HG03095 (cell line): ENCODE measurements around the gene CEACAM7.

Experiments used
- ATAC-seq: cut with Tn5 transposase; IDR thresholded peaks from one replicate; pipeline ENCODE4 v1.9.1; 2021; ENCODE audit warnings: moderate library complexity; ENCODE audit not compliant: unreplicated experiment

CEACAM7 gene

DNA sequence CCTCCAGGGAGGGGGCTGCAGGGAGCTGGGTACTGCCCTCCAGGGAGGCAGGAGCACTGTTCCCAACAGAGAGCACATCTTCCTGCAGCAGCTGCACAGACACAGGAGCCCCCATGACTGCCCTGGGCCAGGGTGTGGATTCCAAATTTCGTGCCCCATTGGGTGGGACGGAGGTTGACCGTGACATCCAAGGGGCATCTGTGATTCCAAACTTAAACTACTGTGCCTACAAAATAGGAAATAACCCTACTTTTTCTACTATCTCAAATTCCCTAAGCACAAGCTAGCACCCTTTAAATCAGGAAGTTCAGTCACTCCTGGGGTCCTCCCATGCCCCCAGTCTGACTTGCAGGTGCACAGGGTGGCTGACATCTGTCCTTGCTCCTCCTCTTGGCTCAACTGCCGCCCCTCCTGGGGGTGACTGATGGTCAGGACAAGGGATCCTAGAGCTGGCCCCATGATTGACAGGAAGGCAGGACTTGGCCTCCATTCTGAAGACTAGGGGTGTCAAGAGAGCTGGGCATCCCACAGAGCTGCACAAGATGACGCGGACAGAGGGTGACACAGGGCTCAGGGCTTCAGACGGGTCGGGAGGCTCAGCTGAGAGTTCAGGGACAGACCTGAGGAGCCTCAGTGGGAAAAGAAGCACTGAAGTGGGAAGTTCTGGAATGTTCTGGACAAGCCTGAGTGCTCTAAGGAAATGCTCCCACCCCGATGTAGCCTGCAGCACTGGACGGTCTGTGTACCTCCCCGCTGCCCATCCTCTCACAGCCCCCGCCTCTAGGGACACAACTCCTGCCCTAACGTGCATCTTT, 12.5 kb upstream of the CEACAM7 start:
- ATAC-seq: no peak

- ATAC-seq: no peak
Observed at GRCh38 chr19:41699968-41700323, 11.9 kb upstream of the CEACAM7 start.

DNA sequence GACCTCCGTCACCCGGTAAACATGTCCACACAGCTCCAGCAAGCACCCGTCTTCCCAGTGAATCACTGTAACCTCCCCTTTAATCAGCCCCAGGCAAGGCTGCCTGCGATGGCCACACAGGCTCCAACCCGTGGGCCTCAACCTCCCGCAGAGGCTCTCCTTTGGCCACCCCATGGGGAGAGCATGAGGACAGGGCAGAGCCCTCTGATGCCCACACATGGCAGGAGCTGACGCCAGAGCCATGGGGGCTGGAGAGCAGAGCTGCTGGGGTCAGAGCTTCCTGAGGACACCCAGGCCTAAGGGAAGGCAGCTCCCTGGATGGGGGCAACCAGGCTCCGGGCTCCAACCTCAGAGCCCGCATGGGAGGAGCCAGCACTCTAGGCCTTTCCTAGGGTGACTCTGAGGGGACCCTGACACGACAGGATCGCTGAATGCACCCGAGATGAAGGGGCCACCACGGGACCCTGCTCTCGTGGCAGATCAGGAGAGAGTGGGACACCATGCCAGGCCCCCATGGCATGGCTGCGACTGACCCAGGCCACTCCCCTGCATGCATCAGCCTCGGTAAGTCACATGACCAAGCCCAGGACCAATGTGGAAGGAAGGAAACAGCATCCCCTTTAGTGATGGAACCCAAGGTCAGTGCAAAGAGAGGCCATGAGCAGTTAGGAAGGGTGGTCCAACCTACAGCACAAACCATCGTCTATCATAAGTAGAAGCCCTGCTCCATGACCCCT, 11.3 kb upstream of the CEACAM7 start:
- ATAC-seq: no peak

DNA sequence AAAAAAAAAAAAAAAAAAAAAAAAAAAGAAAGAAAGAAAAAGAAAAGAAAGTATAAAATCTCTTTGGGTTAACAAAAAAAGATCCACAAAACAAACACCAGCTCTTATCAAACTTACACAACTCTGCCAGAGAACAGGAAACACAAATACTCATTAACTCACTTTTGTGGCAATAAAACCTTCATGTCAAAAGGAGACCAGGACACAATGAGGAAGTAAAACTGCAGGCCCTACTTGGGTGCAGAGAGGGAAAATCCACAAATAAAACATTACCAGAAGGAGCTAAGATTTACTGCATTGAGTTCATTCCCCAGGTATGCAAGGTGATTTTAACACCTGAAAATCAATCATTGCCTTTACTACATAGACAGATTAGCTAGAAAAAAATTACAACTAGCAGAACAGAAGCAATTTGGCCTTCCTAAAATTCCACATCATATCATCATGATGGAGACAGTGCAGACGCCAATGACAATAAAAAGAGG, 10.7 kb upstream of the CEACAM7 start:
- no peak for ATAC-seq

- no peak for ATAC-seq
Observed at GRCh38 chr19:41697198-41697855, 9.3 kb upstream of the CEACAM7 start.

DNA sequence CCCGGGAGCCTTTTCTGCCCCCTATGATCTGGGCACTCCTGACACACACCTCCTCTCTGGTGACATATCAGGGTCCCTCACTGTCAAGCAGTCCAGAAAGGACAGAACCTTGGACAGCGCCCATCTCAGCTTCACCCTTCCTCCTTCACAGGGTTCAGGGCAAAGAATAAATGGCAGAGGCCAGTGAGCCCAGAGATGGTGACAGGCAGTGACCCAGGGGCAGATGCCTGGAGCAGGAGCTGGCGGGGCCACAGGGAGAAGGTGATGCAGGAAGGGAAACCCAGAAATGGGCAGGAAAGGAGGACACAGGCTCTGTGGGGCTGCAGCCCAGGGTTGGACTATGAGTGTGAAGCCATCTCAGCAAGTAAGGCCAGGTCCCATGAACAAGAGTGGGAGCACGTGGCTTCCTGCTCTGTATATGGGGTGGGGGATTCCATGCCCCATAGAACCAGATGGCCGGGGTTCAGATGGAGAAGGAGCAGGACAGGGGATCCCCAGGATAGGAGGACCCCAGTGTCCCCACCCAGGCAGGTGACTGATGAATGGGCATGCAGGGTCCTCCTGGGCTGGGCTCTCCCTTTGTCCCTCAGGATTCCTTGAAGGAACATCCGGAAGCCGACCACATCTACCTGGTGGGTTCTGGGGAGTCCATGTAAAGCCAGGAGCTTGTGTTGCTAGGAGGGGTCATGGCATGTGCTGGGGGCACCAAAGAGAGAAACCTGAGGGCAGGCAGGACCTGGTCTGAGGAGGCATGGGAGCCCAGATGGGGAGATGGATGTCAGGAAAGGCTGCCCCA, 8.5 kb upstream of the CEACAM7 start:
- ATAC-seq: no peak

- no peak for ATAC-seq
Observed at GRCh38 chr19:41695745-41696144, 7.7 kb upstream of the CEACAM7 start.

DNA sequence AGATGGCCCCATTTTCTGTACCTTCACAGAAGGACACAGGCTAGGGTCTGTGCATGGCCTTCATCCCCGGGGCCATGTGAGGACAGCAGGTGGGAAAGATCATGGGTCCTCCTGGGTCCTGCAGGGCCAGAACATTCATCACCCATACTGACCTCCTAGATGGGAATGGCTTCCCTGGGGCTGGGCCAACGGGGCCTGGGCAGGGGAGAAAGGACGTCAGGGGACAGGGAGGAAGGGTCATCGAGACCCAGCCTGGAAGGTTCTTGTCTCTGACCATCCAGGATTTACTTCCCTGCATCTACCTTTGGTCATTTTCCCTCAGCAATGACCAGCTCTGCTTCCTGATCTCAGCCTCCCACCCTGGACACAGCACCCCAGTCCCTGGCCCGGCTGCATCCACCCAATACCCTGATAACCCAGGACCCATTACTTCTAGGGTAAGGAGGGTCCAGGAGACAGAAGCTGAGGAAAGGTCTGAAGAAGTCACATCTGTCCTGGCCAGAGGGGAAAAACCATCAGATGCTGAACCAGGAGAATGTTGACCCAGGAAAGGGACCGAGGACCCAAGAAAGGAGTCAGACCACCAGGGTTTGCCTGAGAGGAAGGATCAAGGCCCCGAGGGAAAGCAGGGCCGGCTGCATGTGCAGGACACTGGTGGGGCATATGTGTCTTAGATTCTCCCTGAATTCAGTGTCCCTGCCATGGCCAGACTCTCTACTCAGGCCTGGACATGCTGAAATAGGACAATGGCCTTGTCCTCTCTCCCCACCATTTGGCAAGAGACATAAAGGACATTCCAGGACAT, 7.0 kb upstream of the CEACAM7 start:
- ATAC-seq: no peak

- ATAC-seq: no peak
Observed at GRCh38 chr19:41694196-41694595, 6.1 kb upstream of the CEACAM7 start.

GRCh38 chr19:41691268-41691970, 3.3 kb upstream of the CEACAM7 start:
- ATAC-seq: no peak

- no peak for ATAC-seq
Observed at GRCh38 chr19:41690801-41691065, 2.7 kb upstream of the CEACAM7 start.

DNA sequence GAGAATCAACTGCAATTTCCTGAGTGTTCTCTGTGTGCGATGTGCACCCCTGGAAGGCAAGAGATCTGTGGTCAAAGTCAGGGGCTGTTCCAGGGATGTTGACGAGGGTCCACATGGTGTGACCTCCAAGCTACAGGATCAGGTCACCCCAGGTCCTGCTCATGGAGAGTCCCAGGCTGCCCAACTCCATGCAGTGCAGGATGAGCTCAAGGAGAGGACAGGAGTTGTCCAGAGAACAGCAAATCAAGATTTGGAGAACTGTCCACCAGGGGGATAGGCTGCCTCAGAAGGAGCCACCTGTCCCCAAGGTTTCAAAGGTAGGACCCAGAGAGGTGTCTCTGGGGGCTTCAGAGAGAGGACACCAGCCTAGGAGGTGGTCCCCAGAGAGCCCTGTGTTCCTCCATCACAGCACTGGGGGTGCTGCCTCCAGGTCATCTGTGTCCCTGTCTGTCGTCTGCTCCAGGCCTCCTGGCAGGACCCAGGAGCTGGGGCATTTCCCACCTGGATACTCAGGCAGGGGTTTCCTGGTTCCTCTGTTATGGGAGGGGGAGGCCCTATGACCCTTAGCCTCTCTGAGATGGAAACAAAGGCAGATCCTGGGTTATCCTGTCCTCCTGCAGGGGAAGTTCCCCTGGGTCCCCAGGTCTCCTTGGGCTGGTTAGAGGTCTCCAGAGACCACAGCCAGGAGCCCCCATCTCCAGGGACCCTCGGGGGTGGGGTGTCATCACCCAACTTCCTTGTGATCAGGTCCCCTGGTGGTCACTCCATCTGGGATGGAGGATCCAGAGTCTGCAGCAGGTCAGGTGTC, 2.1 kb upstream of the CEACAM7 start:
- no peak for ATAC-seq

DNA sequence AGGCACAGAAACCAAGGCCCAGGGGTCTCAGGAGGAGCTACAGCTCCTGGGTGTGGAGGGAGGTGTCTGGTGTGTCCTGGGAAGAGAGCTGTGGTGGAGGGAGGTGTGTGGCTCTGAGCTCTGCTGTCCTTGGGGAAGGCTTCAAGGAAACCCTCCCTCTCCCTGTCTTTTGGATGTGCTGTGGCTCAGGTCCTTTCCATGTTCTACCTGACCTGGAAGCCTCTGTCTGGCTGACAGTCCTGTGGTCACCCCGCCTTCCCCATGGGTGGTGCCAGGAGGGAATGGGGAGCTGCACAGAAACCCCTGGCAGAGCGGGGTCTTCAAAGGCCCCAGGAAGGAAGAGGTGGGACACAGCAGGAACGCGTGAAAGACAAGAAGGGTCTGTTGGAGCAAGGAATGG, 617 bp upstream of the CEACAM7 start:
- no peak for ATAC-seq

DNA sequence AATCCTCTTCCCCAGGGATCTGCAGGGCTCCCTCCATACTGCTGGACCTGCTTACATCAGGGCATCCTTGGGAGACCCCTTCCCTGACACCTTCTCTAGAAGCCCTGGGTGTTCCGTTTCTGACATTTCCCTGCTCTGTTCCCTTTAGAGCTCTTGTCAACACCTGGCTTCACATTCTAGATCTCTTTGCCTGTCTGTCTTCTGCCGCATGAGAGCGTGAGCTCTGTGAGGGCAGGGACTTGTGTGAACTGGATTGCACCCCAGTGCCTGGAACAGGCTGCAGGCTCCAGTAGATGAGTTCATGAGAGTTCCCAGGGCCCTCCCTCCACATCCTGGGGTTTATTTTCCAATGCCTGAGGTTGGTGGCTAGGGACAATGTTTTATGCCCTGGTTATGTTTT, 651 bp downstream of the CEACAM7 start:
- ATAC-seq: no peak

GRCh38 chr19:41682437-41682836, 5.6 kb downstream of the CEACAM7 start:
- no peak for ATAC-seq

GRCh38 chr19:41671486-41671885, 16.6 kb downstream of the CEACAM7 start:
- ATAC-seq: no peak

DNA sequence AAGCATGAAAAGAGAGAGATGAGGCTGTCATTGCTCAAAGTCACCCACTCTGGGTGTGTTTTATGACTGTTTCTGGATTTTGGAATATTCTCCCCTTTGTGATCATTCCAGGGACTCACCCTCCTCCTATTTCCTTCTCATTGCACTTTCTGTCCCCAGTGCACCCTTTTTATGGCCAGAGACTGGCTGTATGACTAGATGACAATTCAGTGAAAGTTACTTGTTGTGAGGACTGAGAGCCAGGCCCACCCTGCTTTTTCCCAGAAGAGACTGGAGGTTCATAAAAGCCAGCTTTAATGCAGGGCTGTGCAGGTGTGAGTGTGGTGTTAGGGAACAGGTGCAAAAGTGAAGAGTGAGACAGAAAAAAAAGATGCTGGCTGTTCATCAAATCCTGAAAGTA, 17.3 kb downstream of the CEACAM7 start:
- no peak for ATAC-seq

DNA sequence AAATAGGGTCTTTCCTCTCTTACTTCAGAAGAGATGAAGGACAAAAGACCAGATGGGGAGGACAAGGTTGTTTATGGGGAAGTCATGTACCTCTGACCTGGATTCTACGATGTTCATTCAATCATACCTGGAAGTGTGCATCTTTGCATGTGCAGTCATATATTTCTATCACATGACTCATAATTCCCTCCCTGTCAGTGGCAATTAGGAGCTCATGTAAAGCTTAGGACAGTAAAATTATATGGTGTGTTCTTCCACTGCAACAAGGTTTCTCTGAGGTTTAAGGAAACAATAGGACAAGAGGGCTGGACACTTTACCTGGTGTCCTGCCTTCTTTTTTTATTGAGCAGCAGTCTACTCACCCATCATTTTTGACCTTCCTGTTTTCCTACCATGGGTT, 19.8 kb downstream of the CEACAM7 start:
- no peak for ATAC-seq

DNA sequence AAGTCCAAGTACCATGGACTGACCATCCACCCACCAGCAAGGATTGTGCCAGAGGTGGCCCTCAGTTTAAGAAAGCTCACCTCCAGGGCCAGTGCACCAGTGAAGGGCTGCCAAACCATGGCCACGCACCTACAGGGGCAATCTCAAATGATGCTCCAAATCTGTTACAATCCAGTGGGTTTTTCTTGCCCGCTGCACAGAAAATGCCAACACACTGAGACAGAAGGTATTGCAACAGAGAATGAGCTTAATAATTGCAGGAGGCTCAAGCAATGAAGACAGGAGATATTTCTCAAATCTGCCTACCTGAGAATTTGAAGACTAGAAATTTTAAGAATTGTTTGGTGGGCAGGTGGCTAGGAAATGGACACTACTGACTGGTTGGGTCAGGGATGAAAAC, 22.0 kb downstream of the CEACAM7 start:
- no peak for ATAC-seq
